Thymus (tissue), 11 donors: ENCODE results near the gene CEND1. TPM values are rescaled to one million over a fixed set of nuclear protein-coding genes. Genes with fewer than 3 reads are reported as not detected.

Experiments
- DNase-seq, 9 donors: peaks; one replicate each; pipeline ENCODE4 v3.0.0-alpha.2; 2013; ENCODE audit warnings: low spot score in 9 of 9, low read depth in 6 of 9, missing footprints in 1 of 9
- H3K27ac ChIP-seq, 2 donors: one replicate each; pipeline ENCODE4 v1.5.1; 2013; ENCODE audit warnings: control low read depth in 1 of 2, low read depth in 1 of 2, low read length in 1 of 2, mild to moderate bottlenecking in 1 of 2, moderate library complexity in 1 of 2
- H3K27me3 ChIP-seq, 2 donors: one replicate each; pipeline ENCODE4 v1.5.1; 2013; ENCODE audit warnings: low read length in 1 of 2; ENCODE audit not compliant: control insufficient read depth in 2 of 2, insufficient read depth in 1 of 2
- H3K36me3 ChIP-seq, 2 donors: one replicate each; pipeline ENCODE4 v1.5.1; 2013; ENCODE audit warnings: low read length in 1 of 2, mild to moderate bottlenecking in 1 of 2, moderate library complexity in 1 of 2; ENCODE audit not compliant: control insufficient read depth in 2 of 2, insufficient read depth in 2 of 2
- H3K4me1 ChIP-seq, 2 donors: one replicate each; pipeline ENCODE4 v1.5.1; 2013; ENCODE audit warnings: low read length in 2 of 2; ENCODE audit not compliant: control insufficient read depth in 2 of 2, insufficient read depth in 2 of 2
- H3K4me3 ChIP-seq, 2 donors: one replicate each; pipeline ENCODE4 v1.5.1; 2013; ENCODE audit warnings: low read length in 2 of 2, control low read depth in 1 of 2, mild to moderate bottlenecking in 1 of 2
- H3K9me3 ChIP-seq, 2 donors: one replicate each; pipeline ENCODE4 v1.5.1; 2013; ENCODE audit warnings: low read length in 1 of 2, mild to moderate bottlenecking in 1 of 2; ENCODE audit not compliant: control insufficient read depth in 2 of 2, insufficient read depth in 1 of 2
- WGBS: extraction: QIAGEN DNeasy Blood & Tissue Kit; methylation state at CpG from one replicate; pipeline ENCODE4 v1.1.7; 2013; 5-methylcytosine and 5-hydroxymethylcytosine counted together
- polyA plus RNA-seq: library from polyadenylated mRNA; stranded (reverse); fragments of 200-250 nt; gene quantifications from one replicate; pipeline ENCODE4 v1.2.3, GENCODE V29; 2013
- total RNA-seq: library from RNA; stranded (reverse); fragments of 120-200 nt; gene quantifications from one replicate; pipeline ENCODE4 v1.2.4, GENCODE V29; 2013
- donor health status: healthy.

The CEND1 gene
- total and polyA plus RNA-seq, 2 donors, result 0.19 to 0.25 TPM

GRCh38 chr11:816433-816779 is 26.5 kb upstream of the CEND1 start:
- H3K27ac ChIP-seq, result no peak overlapping the region
- peaks cover 27 to 36% of the 10 kb centered on the region in 2 donors for H3K36me3 ChIP-seq
- 93% methylated on average over 11 of the region's 11 CpGs for WGBS
- DNase-seq, result no peak
- H3K4me1 ChIP-seq, result peaks cover 12 to 26% of the 10 kb centered on the region in 2 donors
- H3K4me3 ChIP-seq, result no peak overlapping the region
- no peaks in the 10 kb centered on the region for H3K9me3 ChIP-seq
- H3K27me3 ChIP-seq, result no peaks in the 10 kb centered on the region

- Histone ChIP-seq H3K4me3 (no peak overlapping the region), H3K4me1 (peaks cover 14 to 26% of the 10 kb centered on the region in 2 donors), H3K36me3 (peaks cover 33 to 37% of the 10 kb centered on the region in 2 donors), H3K27me3 (no peaks in the 10 kb centered on the region), H3K27ac (no peak overlapping the region), H3K9me3 (no peaks in the 10 kb centered on the region)
- DNase-seq, result no peak
- 97% methylated on average over 11 of the region's 11 CpGs for WGBS
These were observed 26.0 kb upstream of the CEND1 start for GRCh38 chr11:815675-816432.

GRCh38 chr11:813456-814096 is 23.7 kb upstream of the CEND1 start:
- 93% methylated on average over 9 of the region's 9 CpGs for WGBS
- H3K4me3 ChIP-seq, result no peak overlapping the region

DNA sequence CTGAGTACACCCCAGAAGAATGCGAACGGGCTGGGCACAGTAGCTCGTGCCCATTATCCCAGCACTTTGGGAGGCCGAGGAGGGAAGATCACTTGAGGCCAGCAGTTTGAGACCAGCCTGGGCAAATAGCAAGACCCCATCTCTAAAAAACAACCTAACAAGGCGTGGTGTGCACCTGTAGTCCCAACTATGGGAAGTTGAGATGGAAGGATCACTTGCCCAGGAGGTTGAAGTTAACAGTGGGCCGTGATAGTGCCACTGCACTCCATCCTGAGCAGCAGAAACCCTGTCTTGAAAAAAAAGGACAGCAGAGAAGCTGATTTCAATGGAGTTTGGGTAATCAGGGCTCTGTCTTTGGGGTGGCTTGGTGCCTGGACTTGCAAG is 23.2 kb upstream of the CEND1 start:
- H3K9me3 ChIP-seq, result no peaks in the 10 kb centered on the region
- H3K4me1 ChIP-seq, result peaks cover 17 to 24% of the 10 kb centered on the region in 2 donors
- DNase-seq, result no peak
- no peaks in the 10 kb centered on the region for H3K27me3 ChIP-seq
- no peak overlapping the region for H3K4me3 ChIP-seq
- no peak overlapping the region for H3K27ac ChIP-seq
- WGBS, result 95% methylated on average over 6 of the region's 6 CpGs
- H3K36me3 ChIP-seq, result peaks cover 34 to 35% of the 10 kb centered on the region in 2 donors

More at GRCh38 chr11:813456-814096, 23.7 kb upstream of the CEND1 start:
- Histone ChIP-seq H3K27ac (no peak overlapping the region), H3K36me3 (peaks cover 34 to 35% of the 10 kb centered on the region in 2 donors), H3K27me3 (no peaks in the 10 kb centered on the region), H3K4me1 (peaks cover 15 to 21% of the 10 kb centered on the region in 2 donors), H3K9me3 (no peaks in the 10 kb centered on the region)
- no peak for DNase-seq

DNA sequence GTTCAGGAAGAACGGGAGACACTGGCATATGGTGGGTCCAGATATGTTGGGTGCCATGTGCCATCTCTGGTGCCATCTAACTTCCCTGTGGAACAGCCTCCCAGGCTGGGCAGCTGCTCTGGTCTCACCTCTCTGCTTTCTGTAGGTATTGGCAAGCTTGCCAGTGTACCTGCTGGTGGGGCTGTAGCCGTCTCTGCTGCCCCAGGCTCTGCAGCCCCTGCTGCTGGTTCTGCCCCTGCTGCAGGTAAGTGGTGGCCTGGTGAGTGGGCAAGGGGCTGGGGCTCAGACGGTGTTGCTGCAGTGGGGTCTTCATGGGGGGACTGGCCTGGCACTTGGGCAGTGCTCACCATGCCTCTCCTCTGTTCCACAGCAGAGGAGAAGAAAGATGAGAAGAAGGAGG is 22.5 kb upstream of the CEND1 start:
- over 99% methylated on average over 3 of the region's 3 CpGs for WGBS
- no peak for DNase-seq
- Histone ChIP-seq H3K9me3 (no peaks in the 10 kb centered on the region), H3K4me1 (peaks cover 17 to 24% of the 10 kb centered on the region in 2 donors), H3K27ac (no peak overlapping the region), H3K27me3 (no peaks in the 10 kb centered on the region), H3K36me3 (peaks cover 34 to 35% of the 10 kb centered on the region in 2 donors), H3K4me3 (no peak overlapping the region)

DNA sequence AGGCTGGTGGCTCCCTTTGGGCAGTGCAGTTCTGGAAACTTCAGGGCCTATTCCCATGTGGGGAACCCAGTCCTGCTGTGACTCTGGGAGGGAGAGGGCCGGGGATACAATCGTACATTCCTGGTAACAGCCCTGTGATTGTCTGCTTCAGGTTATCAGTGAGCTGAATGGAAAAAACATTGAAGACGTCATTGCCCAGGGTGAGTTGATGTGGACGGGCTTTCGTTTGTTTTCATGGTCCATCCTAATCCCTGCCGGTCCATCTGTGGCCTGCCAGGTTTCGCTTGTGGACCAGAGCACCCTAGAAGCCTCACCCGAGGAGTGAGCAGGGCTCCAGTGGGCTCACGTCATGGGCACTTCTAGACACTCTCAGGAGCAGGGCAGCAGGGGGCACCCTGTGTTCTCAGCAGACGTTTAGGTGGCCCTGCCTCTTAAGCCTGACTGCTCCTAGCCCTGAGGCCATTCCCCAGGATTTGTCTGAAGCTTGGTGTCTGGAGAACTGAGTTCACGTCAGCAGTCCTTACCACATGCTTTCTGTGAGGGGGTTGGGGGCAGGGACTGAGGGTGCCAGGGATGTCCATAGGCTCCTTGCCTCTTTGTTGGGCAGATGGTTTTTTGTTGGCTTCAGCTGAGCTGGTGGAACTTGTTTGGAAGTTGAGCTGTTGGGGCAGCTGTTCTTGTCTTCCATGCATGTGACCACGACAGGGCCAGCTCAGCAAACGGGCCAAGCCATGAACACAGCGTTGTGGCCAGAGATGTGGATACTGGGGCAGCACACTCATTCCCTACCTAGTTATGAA is 21.8 kb upstream of the CEND1 start:
- H3K9me3 ChIP-seq, result no peaks in the 10 kb centered on the region
- no peak overlapping the region for H3K27ac ChIP-seq
- no peak for DNase-seq
- no peaks in the 10 kb centered on the region for H3K27me3 ChIP-seq
- peaks cover 17 to 24% of the 10 kb centered on the region in 2 donors for H3K4me1 ChIP-seq
- peaks cover 34 to 35% of the 10 kb centered on the region in 2 donors for H3K36me3 ChIP-seq
- WGBS, result 88% methylated on average over 14 of the region's 14 CpGs
- no peak overlapping the region for H3K4me3 ChIP-seq

GRCh38 chr11:810040-810567 is 20.2 kb upstream of the CEND1 start:
- Histone ChIP-seq H3K4me3 (peak overlapping the region; percentile 70 to 83), H3K4me1 (peaks cover 21 to 28% of the 10 kb centered on the region in 2 donors), H3K27ac (peak overlapping the region; percentile 43 to 85), H3K27me3 (no peaks in the 10 kb centered on the region), H3K36me3 (peaks cover 30 to 33% of the 10 kb centered on the region in 2 donors), H3K9me3 (peaks cover 0 to 5% of the 10 kb centered on the region in 2 donors)
- under 1% methylated on average over 55 of the region's 55 CpGs for WGBS
- DNase-seq, result no peak

DNA sequence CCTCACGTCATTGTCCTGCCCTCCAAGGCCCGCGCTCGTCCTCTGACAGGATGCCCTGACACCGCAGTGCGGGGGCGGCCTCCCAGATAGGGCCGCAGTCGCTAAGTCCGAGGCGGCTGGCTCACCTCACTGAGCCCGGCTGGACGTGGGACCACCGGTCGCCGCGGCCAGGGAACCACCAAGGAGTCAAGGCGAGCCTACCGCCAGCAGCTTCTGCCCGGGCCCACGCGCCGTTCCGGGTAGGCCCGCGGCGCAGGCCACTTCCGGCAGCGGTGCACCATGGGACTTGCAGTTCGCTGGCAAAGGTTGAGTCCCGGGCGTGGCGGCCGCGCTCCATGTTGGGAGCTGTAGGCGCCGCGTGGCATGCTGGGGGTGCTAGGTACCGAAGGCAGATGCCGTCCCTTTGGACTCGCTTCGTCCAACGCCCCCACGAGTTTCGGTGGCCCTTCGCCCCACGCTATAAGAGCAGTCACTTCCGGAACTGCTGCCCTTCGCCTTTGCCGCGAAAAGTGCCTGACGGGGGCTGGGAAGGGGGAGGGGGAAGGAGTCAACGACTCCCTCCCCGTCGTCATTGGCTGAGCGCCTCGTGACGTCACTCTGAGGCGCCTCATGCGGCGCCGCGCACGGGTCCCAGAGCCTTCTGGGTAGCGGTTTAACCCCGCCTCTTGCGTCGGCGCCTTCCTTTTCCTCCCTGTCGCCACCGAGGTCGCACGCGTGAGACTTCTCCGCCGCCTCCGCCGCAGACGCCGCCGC is 19.6 kb upstream of the CEND1 start, which contains the start of gene RPLP2:
TSS of gene RPLP2 (plus strand) at position 681 of the 753 bp plus-strand sequence. CDS start 268 bp downstream, outside the sequence.
- peak within 1 kb of the TSS; percentile 90 to 96 for H3K27ac ChIP-seq
- peaks cover 25 to 32% of the 10 kb centered on the region in 2 donors for H3K4me1 ChIP-seq
- under 1% methylated on average over 81 of the region's 81 CpGs for WGBS
- H3K27me3 ChIP-seq, result no peaks in the 10 kb centered on the region
- peaks cover 0 to 5% of the 10 kb centered on the region in 2 donors for H3K9me3 ChIP-seq
- H3K36me3 ChIP-seq, result peaks cover 26 to 33% of the 10 kb centered on the region in 2 donors
- DNase-seq, result peak; percentile 93 to 99 (median 98)
- H3K4me3 ChIP-seq, result peak within 1 kb of the TSS; percentile 70 to 83
